K562 treated with DMSO at 1 percent for 12 hours (cell line): ENCODE data around the gene MICAL3. TPM values are rescaled to one million over a fixed set of nuclear protein-coding genes. Genes with fewer than 3 reads are reported as not detected.

ENCODE experiments used
- total RNA-seq: library from RNA; unstranded; fragments of 300-600 nt; gene quantifications from 2 replicates; pipeline ENCODE4 v1.2.3, GENCODE V29; 2022; ENCODE audit not compliant: insufficient read depth

MICAL3 gene
- total RNA-seq: 1.8 and 24.0 TPM in 2 replicates

GRCh38 chr22:18024276-18024939 lies at the start of gene MICAL3:
MICAL3 (minus strand) TSS chr22:18024561; CDS start chr22:17906812, 117,749 bp downstream.

GRCh38 chr22:17774206-17774925 lies 250.0 kb downstream of the MICAL3 start, which contains the start of gene BID:
BID (minus strand) TSS chr22:17774469; CDS start chr22:17750116, 24,353 bp downstream.

Other genes starting within 250 kb of the MICAL3 start
- 8.0 and 18.1 TPM in 2 replicates for gene PEX26, start 53.4 kb upstream of the MICAL3 start, total RNA-seq
- gene TUBA8, start 86.2 kb upstream of the MICAL3 start, total RNA-seq: 0.64 and 1.6 TPM in 2 replicates
- gene USP18, start 125.6 kb upstream of the MICAL3 start, total RNA-seq: 3.4 and 5.2 TPM in 2 replicates